ENCODE data around the gene ZNF362. TPM values are rescaled to one million over a fixed set of nuclear protein-coding genes. Genes with fewer than 3 reads are reported as not detected.

ZNF362 gene
- total and polyA plus RNA-seq, 2 of the 13 experiments (the other 11 are each of a cell fraction or from before 2014, with no cell fraction given) = 8.3 to 14.2 TPM

GRCh38 chr1:33256471-33257206 lies at the start of gene ZNF362 (continued):
- peak; percentile 16; the same call in 1 of the 2 replicates for TF ChIP-seq TFAP4 (IDR thresholded peaks at IDR 0.05; ENCODE audit: borderline replicate concordance, low read depth)
- no peak for TF ChIP-seq LBX2 (CRISPR knock-in tag; IDR thresholded peaks at IDR 0.05; ENCODE audit: borderline replicate concordance)
- TF ChIP-seq ZNF646 (CRISPR knock-in tag; IDR thresholded peaks at IDR 0.05) = 0 out of 2 replicates have a peak, but pooled peaks have one; percentile 50
- peak; percentile 76 for TF ChIP-seq SAP130 (CRISPR knock-in tag; IDR thresholded peaks at IDR 0.05; ENCODE audit: low read depth)
- peak; percentile 35 to 57; a peak in 3 of 4 replicates for TF ChIP-seq MAFK (conservative IDR thresholded peaks at IDR 0.05 in 1 of 2, IDR thresholded peaks at IDR 0.05 in 1 of 2; ENCODE audit: low read length in 2 of 2)
- TF ChIP-seq PHF8 (CRISPR knock-in tag; IDR thresholded peaks at IDR 0.05) = peak; percentile 36; the same call in 1 of the 2 replicates
- no peak for TF ChIP-seq CHD2 (IDR thresholded peaks at IDR 0.05; ENCODE audit: low read depth, low read length)
- no peak for TF ChIP-seq ZNF790 (CRISPR knock-in tag; IDR thresholded peaks at IDR 0.05; ENCODE audit: borderline replicate concordance)
- TF ChIP-seq TEAD3 (CRISPR knock-in tag; optimal IDR thresholded peaks at IDR 0.05; ENCODE audit: borderline replicate concordance) = no peak
- peak; percentile 67; the same call in 1 of the 2 replicates for TF ChIP-seq HBP1 (CRISPR knock-in tag; IDR thresholded peaks at IDR 0.05; ENCODE audit: low read depth)
- no peak for TF ChIP-seq ZNF614 (CRISPR knock-in tag; IDR thresholded peaks at IDR 0.05; ENCODE audit: borderline replicate concordance)
- TF ChIP-seq ATF5 (CRISPR knock-in tag; IDR thresholded peaks at IDR 0.05; ENCODE audit: low read depth) = no peak
- no peak for TF ChIP-seq ZNF572 (CRISPR knock-in tag; IDR thresholded peaks at IDR 0.05)
- TF ChIP-seq ZMAT5 (CRISPR knock-in tag; IDR thresholded peaks at IDR 0.05; ENCODE audit: borderline replicate concordance, low read depth) = no peak
- no peak for TF ChIP-seq ZXDC (CRISPR knock-in tag; IDR thresholded peaks at IDR 0.05)

Measured in HepG2 (cell line).